GM19238 (cell line): ENCODE measurements around the gene MDGA2.
"Not testable (repeated sequence)": the region's sequence is repeated elsewhere in the genome, so short reads cannot be mapped to it uniquely, and the experiment has no call there.

ENCODE experiments used
- DNase-seq: peaks from one replicate; pipeline ENCODE4 v3.0.0; 2011; ENCODE audit warnings: low spot score; ENCODE audit not compliant: insufficient read length

MDGA2 gene

GRCh38 chr14:47624126-47624525, 51.3 kb downstream of the MDGA2 start:
- DNase-seq: not testable (repeated sequence)

- no peak for DNase-seq
Observed at GRCh38 chr14:47619392-47619791, 56.0 kb downstream of the MDGA2 start.

GRCh38 chr14:47606566-47606965, 68.8 kb downstream of the MDGA2 start:
- DNase-seq: no peak

GRCh38 chr14:47596860-47597259, 78.5 kb downstream of the MDGA2 start:
- DNase-seq: no peak

GRCh38 chr14:47596232-47596631, 79.2 kb downstream of the MDGA2 start:
- no peak for DNase-seq

- no peak for DNase-seq
Observed at GRCh38 chr14:47595552-47595951, 79.9 kb downstream of the MDGA2 start.

- DNase-seq: no peak
Observed at GRCh38 chr14:47590767-47591495, 84.5 kb downstream of the MDGA2 start.

- no peak for DNase-seq
Observed at GRCh38 chr14:47585447-47585846, 90.0 kb downstream of the MDGA2 start.

- DNase-seq: no peak
Observed at GRCh38 chr14:47567273-47567672, 108.1 kb downstream of the MDGA2 start.

GRCh38 chr14:47557894-47558293, 117.5 kb downstream of the MDGA2 start:
- no peak for DNase-seq

GRCh38 chr14:47555333-47555732, 120.1 kb downstream of the MDGA2 start:
- DNase-seq: no peak

- DNase-seq: no peak
Observed at GRCh38 chr14:47549886-47550285, 125.5 kb downstream of the MDGA2 start.

GRCh38 chr14:47543459-47543858, 131.9 kb downstream of the MDGA2 start:
- DNase-seq: no peak

- no peak for DNase-seq
Observed at GRCh38 chr14:47541662-47542061, 133.7 kb downstream of the MDGA2 start.

- no peak for DNase-seq
Observed at GRCh38 chr14:47539031-47539461, 136.4 kb downstream of the MDGA2 start.

GRCh38 chr14:47536341-47536740, 139.1 kb downstream of the MDGA2 start:
- DNase-seq: no peak

- DNase-seq: no peak
Observed at GRCh38 chr14:47526591-47527244, 148.7 kb downstream of the MDGA2 start.

- no peak for DNase-seq
Observed at GRCh38 chr14:47524524-47524923, 150.9 kb downstream of the MDGA2 start.

- DNase-seq: no peak
Observed at GRCh38 chr14:47520382-47520781, 155.0 kb downstream of the MDGA2 start.

GRCh38 chr14:47511829-47512228, 163.6 kb downstream of the MDGA2 start:
- DNase-seq: no peak

GRCh38 chr14:47509957-47510356, 165.4 kb downstream of the MDGA2 start:
- DNase-seq: no peak

GRCh38 chr14:47507861-47508260, 167.5 kb downstream of the MDGA2 start:
- no peak for DNase-seq

GRCh38 chr14:47500369-47500768, 175.0 kb downstream of the MDGA2 start:
- no peak for DNase-seq
